HG02623 (cell line): Measurements from ENCODE around the gene RBM10.

Experiments
- ATAC-seq: cut with Tn5 transposase; IDR thresholded peaks from one replicate; pipeline ENCODE4 v1.9.1; 2021; ENCODE audit warnings: moderate library complexity; ENCODE audit not compliant: unreplicated experiment

RBM10 gene

DNA sequence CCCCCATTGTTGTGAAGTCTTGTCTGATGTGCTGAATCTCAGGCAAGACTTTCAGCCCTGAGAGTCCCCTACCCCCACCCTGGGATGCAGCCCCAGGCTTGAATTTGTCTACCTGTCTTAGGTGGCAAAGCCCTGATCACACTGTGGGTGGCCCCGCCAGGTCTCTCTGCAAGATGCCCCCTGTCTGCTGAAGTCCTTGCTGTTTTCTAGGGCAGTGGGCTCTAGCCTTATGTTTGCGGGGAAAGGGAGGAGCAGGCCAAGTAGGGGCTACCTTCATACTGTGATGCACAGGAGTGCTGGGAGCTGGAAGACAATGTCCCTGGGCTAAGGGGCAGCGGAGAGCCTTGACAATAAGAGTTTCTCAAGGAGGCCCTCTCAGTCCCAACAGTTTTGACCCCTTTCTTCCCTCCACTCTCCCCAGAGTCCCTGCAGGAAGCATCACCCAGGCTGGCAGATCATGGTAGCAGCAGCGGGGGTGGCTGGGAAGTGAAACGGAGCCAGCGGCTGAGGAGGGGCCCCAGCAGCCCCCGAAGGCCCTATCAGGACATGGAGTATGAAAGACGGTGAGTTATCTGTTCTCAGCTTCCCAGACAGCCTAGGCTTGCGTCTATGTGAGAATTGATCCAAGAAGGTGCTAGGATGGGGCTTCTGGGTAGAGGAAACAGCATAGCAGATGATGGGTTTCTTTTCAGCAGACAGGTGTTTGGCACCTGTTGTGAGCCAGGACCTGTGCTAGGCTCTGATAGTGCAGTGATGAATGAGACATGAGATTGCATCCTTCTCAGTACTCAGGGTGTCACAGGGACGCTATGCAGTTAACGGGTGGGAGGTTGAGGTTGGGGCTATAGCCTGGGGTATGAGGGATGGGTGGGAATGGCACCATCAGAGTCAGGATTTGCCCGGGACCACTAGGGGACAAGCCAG lies 2.2 kb downstream of the RBM10 start:
- ATAC-seq: no peak

- ATAC-seq: no peak
Observed at GRCh38 chrX:47148946-47149345, 3.9 kb downstream of the RBM10 start.

DNA sequence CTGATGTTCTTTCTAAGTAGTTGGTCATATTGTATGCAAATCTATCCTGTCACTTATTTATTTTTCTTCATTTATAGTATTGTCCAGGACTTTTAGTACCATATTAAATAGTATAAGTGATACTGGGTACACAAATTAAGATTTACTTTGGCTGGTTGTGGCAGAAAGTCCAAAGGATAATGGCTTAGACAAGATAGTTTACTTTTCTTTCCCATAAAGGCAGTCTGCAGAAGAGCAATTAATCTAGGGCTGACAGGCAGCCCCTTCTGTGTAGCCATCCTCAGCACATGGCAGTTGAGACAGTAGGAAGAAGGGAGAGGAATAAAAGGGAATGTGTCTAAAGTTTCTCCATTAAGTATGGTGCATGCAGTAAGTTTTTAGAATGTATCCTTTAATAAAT lies 6.4 kb downstream of the RBM10 start:
- no peak for ATAC-seq

DNA sequence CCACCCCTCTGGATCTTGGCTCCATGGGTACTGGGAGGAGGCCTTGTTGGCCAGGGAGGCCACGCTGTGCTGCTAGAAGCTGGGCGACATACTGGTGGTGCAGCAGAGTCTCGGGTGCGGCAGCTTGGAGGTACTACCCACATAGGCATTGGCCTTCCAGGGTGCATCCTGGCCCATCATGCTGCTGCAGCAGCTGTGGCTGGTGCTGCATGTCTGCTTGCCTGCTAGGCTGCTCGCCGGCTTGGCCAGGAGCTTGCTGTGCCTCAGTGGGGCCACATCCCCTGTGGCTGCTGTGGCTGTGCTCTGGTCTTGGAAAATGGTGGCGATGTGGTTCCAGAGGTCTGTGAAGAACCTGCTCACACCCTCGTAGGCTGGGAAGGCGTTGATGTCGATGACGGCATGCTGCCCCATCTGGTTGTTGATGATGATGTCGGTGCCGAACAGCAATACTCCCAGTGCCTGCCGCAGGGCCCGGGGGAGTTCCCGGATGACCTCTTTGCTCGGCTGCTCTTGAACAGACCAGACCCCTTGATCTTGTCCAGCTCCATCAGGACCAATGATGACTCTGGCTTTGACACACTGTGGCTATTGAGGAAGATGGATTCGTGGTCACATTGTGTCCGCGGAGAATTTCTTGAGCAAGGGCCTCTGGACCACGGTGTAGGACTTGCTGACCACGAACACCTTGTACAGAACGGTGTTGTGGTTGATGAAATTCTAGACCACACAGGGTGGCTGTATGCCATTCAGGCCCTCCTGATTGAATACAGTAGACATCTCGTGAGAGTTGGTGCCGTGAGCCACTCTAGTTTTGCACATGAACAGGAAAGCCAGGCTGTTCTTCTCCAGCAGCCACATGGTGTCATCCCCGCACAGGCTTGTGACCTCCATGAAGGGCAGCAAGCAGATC lies 11.8 kb downstream of the RBM10 start:
- ATAC-seq: no peak

DNA sequence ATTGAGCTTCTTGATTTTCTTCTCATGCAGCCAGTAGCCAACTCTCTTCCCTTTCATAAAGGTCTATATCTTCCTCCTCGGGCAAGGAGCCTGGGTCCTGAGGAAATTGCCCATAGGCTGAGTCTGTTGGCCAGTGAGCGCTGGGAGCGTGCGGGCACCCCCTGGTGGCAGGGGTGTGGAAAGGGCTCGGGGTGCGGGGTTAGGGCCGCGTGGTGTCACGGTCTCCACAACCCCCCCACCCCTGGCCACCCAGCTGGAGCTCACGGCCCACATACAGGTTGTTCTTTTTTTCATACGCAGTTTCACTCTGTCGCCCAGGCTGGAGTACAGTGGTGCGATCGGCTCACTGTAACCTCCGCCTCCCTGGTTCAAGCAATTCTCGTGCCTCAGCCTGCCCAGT lies 13.1 kb downstream of the RBM10 start:
- ATAC-seq: no peak

DNA sequence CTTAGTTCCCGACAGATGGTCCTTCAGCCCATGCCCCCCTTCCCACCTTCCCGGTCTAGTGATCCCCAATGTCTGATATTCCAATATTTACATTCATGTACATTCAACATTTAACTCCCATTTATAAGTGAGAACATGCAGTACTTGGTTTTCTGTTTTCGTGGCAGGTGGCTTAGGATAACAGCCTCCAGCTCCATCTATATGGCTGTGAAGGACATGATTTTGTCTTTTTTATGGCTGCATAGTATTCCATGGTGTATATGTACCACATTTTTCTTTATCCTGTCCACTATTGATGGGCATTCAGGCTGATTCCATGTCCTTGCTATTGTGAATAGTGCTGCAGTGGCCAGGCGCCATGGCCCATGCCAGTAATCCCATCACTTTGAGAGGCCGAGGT lies 13.8 kb downstream of the RBM10 start:
- ATAC-seq: no peak

DNA sequence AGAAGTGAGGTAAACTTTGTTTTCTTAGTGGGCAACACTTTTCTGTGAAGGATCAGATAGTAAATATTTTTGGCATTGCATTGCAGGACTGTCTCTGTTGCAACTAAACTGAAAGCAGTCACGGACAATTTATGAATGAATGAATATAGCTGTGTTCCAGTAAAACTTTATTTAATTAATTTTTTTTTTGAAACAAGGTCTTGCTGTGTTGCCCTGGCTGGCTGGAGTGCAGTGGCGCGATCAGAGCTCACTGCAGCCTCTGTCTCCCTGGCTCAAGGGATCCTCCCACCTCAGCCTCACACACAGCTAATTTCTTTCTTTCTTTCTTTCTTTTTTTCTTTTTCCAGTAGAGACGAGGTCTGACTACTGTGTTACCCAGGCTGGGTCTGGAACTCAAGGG lies 15.8 kb downstream of the RBM10 start:
- ATAC-seq: no peak

- no peak for ATAC-seq
Observed at GRCh38 chrX:47162927-47163583, 18.0 kb downstream of the RBM10 start.

DNA sequence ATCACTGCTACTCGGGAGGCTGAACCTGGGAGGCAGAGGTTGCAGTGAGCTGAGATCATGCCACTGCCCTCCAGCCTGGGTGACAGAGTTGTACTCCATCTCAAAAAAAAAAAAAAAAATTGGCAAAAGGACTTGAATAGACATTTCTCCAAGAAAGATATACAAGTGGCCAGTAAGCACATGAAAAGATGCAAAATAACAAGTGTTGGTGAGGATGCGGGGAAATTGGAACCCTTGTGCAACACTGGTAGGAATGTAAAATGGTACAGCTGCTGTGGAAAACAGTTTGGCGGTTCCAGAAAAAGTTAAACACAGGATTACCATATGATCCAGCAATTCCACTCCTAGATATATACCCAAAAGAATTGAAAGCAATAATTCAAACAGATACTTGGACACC lies 19.4 kb downstream of the RBM10 start:
- no peak for ATAC-seq

DNA sequence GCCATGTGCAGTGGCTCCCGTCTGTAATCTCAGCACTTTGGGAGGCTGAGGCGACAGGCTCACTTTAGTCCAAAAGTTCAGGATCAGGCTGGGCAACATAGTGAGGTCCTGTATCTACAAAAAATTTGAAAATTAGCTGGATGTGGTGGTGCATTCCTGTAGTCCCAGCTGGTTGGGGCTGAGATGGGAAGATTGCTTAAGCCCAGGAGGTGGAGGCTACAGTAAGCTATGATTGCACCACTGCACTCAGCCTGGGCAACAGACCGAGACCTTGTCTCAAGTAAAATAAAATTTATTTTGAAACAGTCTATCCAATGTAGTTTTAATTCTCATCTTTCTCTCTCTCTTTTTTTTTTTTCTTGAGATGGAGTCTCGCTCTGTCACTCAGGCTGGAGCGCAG lies 21.1 kb downstream of the RBM10 start:
- ATAC-seq: no peak

GRCh38 chrX:47168495-47169073 lies 23.6 kb downstream of the RBM10 start:
- no peak for ATAC-seq

DNA sequence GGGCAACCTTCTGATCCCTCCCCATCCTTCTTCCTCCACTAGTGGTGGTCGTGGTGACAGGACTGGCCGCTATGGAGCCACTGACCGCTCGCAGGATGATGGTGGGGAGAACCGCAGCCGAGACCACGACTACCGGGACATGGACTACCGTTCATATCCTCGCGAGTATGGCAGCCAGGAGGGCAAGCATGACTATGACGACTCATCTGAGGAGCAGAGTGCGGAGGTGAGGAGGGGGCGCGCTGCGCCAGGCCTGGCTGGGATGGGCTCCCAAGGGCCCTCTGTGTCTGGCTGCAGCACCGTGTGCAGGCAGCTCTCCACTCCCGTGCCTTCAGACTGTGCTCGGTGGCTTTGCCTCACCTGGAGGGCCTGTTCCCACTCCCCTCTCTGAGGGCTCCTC lies 24.3 kb downstream of the RBM10 start:
- ATAC-seq: no peak

- ATAC-seq: no peak
Observed at GRCh38 chrX:47169726-47170515, 24.9 kb downstream of the RBM10 start.

DNA sequence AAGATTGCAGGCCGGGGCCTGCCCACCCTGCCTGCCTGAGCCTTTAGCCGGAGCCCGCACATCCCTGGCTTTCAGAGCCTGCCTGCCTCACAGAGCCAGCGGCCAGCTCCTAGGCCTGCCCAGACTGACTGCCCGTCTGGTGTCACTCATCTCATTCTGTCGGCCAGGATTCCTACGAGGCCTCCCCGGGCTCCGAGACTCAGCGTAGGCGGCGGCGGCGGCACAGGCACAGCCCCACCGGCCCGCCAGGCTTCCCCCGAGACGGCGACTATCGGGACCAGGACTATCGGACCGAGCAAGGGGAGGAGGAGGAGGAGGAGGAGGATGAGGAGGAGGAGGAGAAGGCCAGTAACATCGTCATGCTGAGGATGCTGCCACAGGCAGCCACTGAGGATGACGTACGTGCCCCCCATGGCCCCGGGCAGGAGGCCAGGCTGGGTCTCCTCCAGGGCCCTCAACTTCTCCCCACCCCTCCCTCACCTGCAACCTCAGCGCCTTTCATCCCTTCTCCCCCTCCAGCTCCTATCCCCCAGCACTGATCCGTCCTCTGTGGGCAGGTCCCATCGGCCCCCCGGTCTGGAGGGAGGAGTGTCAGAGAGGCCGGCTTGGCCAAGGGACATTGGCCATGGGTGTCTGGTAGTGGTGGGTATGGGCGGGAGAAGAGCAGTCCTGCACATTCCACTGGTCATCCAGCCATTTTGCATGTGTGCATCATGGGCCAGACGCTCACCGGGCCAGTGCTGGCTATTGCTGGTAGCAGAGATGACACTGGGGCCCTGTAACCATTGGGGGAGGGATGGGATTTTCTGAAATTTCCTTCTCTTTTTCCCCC lies 26.1 kb downstream of the RBM10 start:
- ATAC-seq: no peak

GRCh38 chrX:47171996-47172395 lies 27.0 kb downstream of the RBM10 start:
- ATAC-seq: no peak

- ATAC-seq: no peak
Observed at GRCh38 chrX:47172549-47172948, 27.5 kb downstream of the RBM10 start.

GRCh38 chrX:47172971-47173792 lies 28.2 kb downstream of the RBM10 start:
- ATAC-seq: no peak

DNA sequence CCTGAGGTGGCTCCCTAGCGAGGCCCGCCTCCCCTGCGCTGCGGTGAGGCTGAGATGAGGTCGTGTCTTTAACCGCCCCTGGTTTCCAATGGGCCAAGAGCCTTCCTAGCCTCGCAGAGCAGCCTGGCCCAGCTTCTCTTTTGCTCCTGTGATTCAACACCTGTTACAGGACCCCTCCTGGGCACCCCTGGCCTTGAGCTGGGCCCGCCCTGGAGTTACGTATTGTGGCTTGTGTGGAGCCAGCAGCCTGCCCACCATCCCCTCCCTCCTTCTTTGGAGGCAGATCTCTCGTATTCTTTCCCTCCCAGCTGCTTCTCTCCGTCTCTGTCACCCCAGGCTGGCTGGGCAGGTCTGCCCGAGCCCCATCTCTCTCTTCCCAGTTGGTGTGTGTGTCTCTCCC lies 29.4 kb downstream of the RBM10 start:
- ATAC-seq: no peak
